Measurements from ENCODE around the gene CALML3.

CALML3 gene

GRCh38 chr10:5508786-5509185, 16.0 kb upstream of the CALML3 start:
- no peak for DNase-seq (ENCODE audit: low read depth)
- no peak for TF ChIP-seq CTCF (IDR thresholded peaks at IDR 0.05; ENCODE audit: low read depth, low read length, missing control alignments)

GRCh38 chr10:5509236-5509635, 15.5 kb upstream of the CALML3 start:
- DNase-seq (ENCODE audit: low read depth), result no peak
- no peak overlapping the region for H3K4me3 ChIP-seq (ENCODE audit: low read depth, low read length)
- TF ChIP-seq CTCF (IDR thresholded peaks at IDR 0.05; ENCODE audit: low read depth, low read length, missing control alignments), result no peak

More at GRCh38 chr10:5508786-5509185, 16.0 kb upstream of the CALML3 start:
- no peak overlapping the region for H3K4me3 ChIP-seq (ENCODE audit: low read depth, low read length)

- H3K4me3 ChIP-seq (ENCODE audit: low read depth, low read length), result no peak overlapping the region
- no peak for DNase-seq (ENCODE audit: low read depth)
- TF ChIP-seq CTCF (IDR thresholded peaks at IDR 0.05; ENCODE audit: low read depth, low read length, missing control alignments), result no peak
Observed at GRCh38 chr10:5509691-5510090, 15.1 kb upstream of the CALML3 start.

GRCh38 chr10:5510281-5511072, 14.3 kb upstream of the CALML3 start:
- no peak for TF ChIP-seq CTCF (IDR thresholded peaks at IDR 0.05; ENCODE audit: low read depth, low read length, missing control alignments)
- DNase-seq (ENCODE audit: low read depth), result no peak

GRCh38 chr10:5511231-5511884, 13.4 kb upstream of the CALML3 start:
- no peak for DNase-seq (ENCODE audit: low read depth)
- TF ChIP-seq CTCF (IDR thresholded peaks at IDR 0.05; ENCODE audit: low read depth, low read length, missing control alignments), result no peak
- no peak overlapping the region for H3K4me3 ChIP-seq (ENCODE audit: low read depth, low read length)

More at GRCh38 chr10:5510281-5511072, 14.3 kb upstream of the CALML3 start:
- H3K4me3 ChIP-seq (ENCODE audit: low read depth, low read length), result no peak overlapping the region

- H3K4me3 ChIP-seq (ENCODE audit: low read depth, low read length), result no peak overlapping the region
- no peak for TF ChIP-seq CTCF (IDR thresholded peaks at IDR 0.05; ENCODE audit: low read depth, low read length, missing control alignments)
- DNase-seq (ENCODE audit: low read depth), result no peak
Observed at GRCh38 chr10:5511885-5512280, 12.9 kb upstream of the CALML3 start.
